Measurements from ENCODE around the gene SPN. TPM values are rescaled to one million over a fixed set of nuclear protein-coding genes. Genes with fewer than 3 reads are reported as not detected.
A peak's percentile ranks its signal among the peaks of the same experiment; 100 is the strongest.

SPN gene
- total and polyA plus RNA-seq, 3 donors from 2014 or later = 0.74 to 3.2 TPM; not detected in 1

DNA sequence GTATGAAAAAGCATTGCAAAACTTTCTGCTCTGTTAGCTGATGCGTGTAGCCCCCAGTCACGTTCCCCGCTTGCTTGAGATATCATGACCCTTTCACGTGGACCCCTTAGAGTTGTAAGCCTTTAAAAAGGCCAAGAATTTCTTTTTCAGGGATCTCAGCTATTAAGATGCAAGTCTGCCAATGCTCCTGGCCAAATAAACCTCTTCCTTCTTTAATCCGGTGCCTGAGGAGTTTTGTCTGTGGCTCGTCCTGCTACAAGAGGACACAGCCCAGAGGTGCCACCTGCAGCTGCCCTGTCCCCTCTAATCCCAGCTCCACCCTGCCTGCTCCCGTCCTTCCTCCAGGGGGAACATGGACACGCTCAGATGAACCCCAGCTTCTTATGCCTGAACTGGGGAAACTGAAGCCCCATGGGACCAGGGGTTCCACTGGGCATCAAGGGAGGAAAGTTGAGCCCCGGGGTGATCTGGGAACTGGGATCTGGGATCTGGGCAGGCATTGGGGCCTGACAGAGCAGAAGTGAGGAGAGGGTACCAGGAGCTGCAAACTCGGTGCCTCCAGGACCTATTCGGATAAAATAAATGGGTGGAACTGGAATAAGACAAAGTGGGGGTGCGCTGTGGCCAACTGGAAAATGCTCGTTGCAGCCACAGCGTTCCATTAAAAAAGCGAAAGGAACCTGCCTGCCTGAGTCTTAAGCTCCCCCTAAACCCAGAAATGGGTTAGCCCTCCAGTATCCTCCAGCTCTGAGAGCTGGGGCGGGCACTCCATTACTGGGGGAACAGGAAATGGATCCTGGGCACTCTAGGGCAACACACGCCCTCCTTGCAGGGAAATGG lies 35.7 kb downstream of the SPN start:
- DNase-seq = no peak
- intact Hi-C loops (cut with DNase I; ENCODE audit: low total_unique reads) = loop anchor here (10.0 kb wide), 1 partner anchor 326 kb away; the partner anchor contains the start of gene C16orf92
- H3K27me3 ChIP-seq = no peaks in the 10 kb centered on the region
- H3K9me3 ChIP-seq = no peaks in the 10 kb centered on the region
- no peak overlapping the region for H3K4me3 ChIP-seq
- 91 to 94% methylated on average over 17 of the region's 17 CpGs for WGBS, 2 donors
- H3K27ac ChIP-seq = no peak overlapping the region
- H3K36me3 ChIP-seq (ENCODE audit: low read depth, missing control alignments) = no peaks in the 10 kb centered on the region
- H3K4me1 ChIP-seq = no peaks in the 10 kb centered on the region
- TF ChIP-seq POLR2A (IDR thresholded peaks at IDR 0.05) = no peak
- TF ChIP-seq, protein P1, sequence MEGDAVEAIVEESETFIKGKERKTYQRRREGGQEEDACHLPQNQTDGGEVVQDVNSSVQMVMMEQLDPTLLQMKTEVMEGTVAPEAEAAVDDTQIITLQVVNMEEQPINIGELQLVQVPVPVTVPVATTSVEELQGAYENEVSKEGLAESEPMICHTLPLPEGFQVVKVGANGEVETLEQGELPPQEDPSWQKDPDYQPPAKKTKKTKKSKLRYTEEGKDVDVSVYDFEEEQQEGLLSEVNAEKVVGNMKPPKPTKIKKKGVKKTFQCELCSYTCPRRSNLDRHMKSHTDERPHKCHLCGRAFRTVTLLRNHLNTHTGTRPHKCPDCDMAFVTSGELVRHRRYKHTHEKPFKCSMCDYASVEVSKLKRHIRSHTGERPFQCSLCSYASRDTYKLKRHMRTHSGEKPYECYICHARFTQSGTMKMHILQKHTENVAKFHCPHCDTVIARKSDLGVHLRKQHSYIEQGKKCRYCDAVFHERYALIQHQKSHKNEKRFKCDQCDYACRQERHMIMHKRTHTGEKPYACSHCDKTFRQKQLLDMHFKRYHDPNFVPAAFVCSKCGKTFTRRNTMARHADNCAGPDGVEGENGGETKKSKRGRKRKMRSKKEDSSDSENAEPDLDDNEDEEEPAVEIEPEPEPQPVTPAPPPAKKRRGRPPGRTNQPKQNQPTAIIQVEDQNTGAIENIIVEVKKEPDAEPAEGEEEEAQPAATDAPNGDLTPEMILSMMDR (IDR thresholded peaks at IDR 0.05) = no peak

- Histone ChIP-seq H3K27ac (no peak overlapping the region), H3K9me3 (no peaks in the 10 kb centered on the region), H3K4me3 (no peak overlapping the region), H3K4me1 (no peaks in the 10 kb centered on the region), H3K36me3 (ENCODE audit: low read depth, missing control alignments) (no peaks in the 10 kb centered on the region), H3K27me3 (no peaks in the 10 kb centered on the region)
- intact Hi-C loops (cut with DNase I; ENCODE audit: low total_unique reads) = loop anchor here (10.0 kb wide), 1 partner anchor 325 kb away; the partner anchor contains the start of gene C16orf92
- no peak for DNase-seq
- TF ChIP-seq, protein P1 (IDR thresholded peaks at IDR 0.05) = no peak
- no peak for TF ChIP-seq POLR2A (IDR thresholded peaks at IDR 0.05)
- WGBS, 2 donors = 75 to 79% methylated on average over 11 of the region's 11 CpGs
Measured at GRCh38 chr16:29699324-29700219, 36.5 kb downstream of the SPN start.

GRCh38 chr16:29700253-29700987 lies 37.4 kb downstream of the SPN start:
- 34 to 41% methylated on average over 14 of the region's 14 CpGs for WGBS, 2 donors
- TF ChIP-seq, protein P1 (IDR thresholded peaks at IDR 0.05) = peak; percentile 57 to 85 (median 79)
- no peak for TF ChIP-seq POLR2A (IDR thresholded peaks at IDR 0.05)
- intact Hi-C loops (cut with DNase I; ENCODE audit: low total_unique reads) = no loop called here
- H3K4me1 ChIP-seq = no peaks in the 10 kb centered on the region
- H3K36me3 ChIP-seq (ENCODE audit: low read depth, missing control alignments) = no peaks in the 10 kb centered on the region
- no peaks in the 10 kb centered on the region for H3K27me3 ChIP-seq
- H3K4me3 ChIP-seq = no peak overlapping the region
- H3K9me3 ChIP-seq = no peaks in the 10 kb centered on the region
- DNase-seq = peak; percentile 72
- H3K27ac ChIP-seq = no peak overlapping the region

GRCh38 chr16:29701214-29701555 lies 38.1 kb downstream of the SPN start:
- intact Hi-C loops (cut with DNase I; ENCODE audit: low total_unique reads) = no loop called here
- Histone ChIP-seq H3K4me3 (no peak overlapping the region), H3K36me3 (ENCODE audit: low read depth, missing control alignments) (no peaks in the 10 kb centered on the region), H3K27ac (no peak overlapping the region), H3K4me1 (no peaks in the 10 kb centered on the region), H3K27me3 (no peaks in the 10 kb centered on the region), H3K9me3 (no peaks in the 10 kb centered on the region)
- DNase-seq = no peak
- 70 to 87% methylated on average over 4 to 5 of the region's 5 CpGs for WGBS, 2 donors
- no peak for TF ChIP-seq POLR2A (IDR thresholded peaks at IDR 0.05)
- TF ChIP-seq, protein P1 (IDR thresholded peaks at IDR 0.05) = no peak
